HEK293T (cell line): ENCODE results near the gene SNX21.

Experiments used
- CTCF ChIA-PET: fragments of 350-600 bp; formaldehyde crosslinking; extraction: SDS; loops from one replicate; lab custom pipeline; 2021; ENCODE audit warnings: antibody characterized with exemption, inconsistent platforms; lab: Yijun Ruan, JAX
- POLR2A ChIA-PET: fragments of 350-600 bp; formaldehyde crosslinking; extraction: SDS; loops from one replicate; lab custom pipeline; 2020; ENCODE audit warnings: antibody characterized with exemption, inconsistent platforms; lab: Yijun Ruan, JAX
- DNase-seq: peaks from one replicate; pipeline ENCODE4 v3.0.0; 2012; ENCODE audit warnings: mixed read lengths; ENCODE audit errors: extremely low spot score
- ARNT ChIP-seq: fragments of 450-650 bp; IDR thresholded peaks from 2 replicates; pipeline ENCODE4 v1.6.1; 2017; ENCODE audit warnings: mild to moderate bottlenecking
- BHLHE40 ChIP-seq: fragments of 450-650 bp; IDR thresholded peaks from 2 replicates; pipeline ENCODE4 v1.6.1; 2016; ENCODE audit warnings: mild to moderate bottlenecking, moderate library complexity, borderline replicate concordance
- CTBP1 ChIP-seq: fragments of 450-650 bp; IDR thresholded peaks from 2 replicates; pipeline ENCODE4 v1.6.1; 2016; ENCODE audit warnings: borderline replicate concordance
- ELF4 ChIP-seq: fragments of 450-650 bp; IDR thresholded peaks from 2 replicates; pipeline ENCODE4 v1.6.1; 2017; ENCODE audit warnings: antibody characterized with exemption
- FOXA1 ChIP-seq: fragments of 450-650 bp; IDR thresholded peaks from 2 replicates; pipeline ENCODE4 v1.6.1; 2016; ENCODE audit warnings: mild to moderate bottlenecking
- FOXK2 ChIP-seq: fragments of 450-650 bp; IDR thresholded peaks from 2 replicates; pipeline ENCODE4 v1.6.1; 2016; ENCODE audit warnings: mild to moderate bottlenecking
- FOXM1 ChIP-seq: fragments of 450-650 bp; IDR thresholded peaks from 2 replicates; pipeline ENCODE4 v1.6.1; 2017; ENCODE audit warnings: mild to moderate bottlenecking, borderline replicate concordance
- HDGF ChIP-seq: fragments of 450-650 bp; IDR thresholded peaks from 2 replicates; pipeline ENCODE4 v1.6.1; 2017; ENCODE audit warnings: antibody characterized with exemption, borderline replicate concordance
- L3MBTL2 ChIP-seq: fragments of 450-650 bp; conservative IDR thresholded peaks from 2 replicates; pipeline ENCODE4 v1.6.1; 2016; ENCODE audit warnings: mild to moderate bottlenecking
- LEF1 ChIP-seq: fragments of 450-650 bp; IDR thresholded peaks from 2 replicates; pipeline ENCODE4 v1.6.1; 2017; ENCODE audit warnings: mild to moderate bottlenecking, borderline replicate concordance
- NFRKB ChIP-seq: fragments of 450-650 bp; IDR thresholded peaks from 2 replicates; pipeline ENCODE4 v1.6.1; 2016; ENCODE audit warnings: mild to moderate bottlenecking, moderate library complexity
- SP1 ChIP-seq: fragments of 450-650 bp; IDR thresholded peaks from 2 replicates; pipeline ENCODE4 v1.6.1; 2017
- SUZ12 ChIP-seq: fragments of 450-650 bp; IDR thresholded peaks from 2 replicates; pipeline ENCODE4 v1.6.1; 2016; ENCODE audit warnings: mild to moderate bottlenecking
- TARDBP ChIP-seq: fragments of 450-650 bp; IDR thresholded peaks from 2 replicates; pipeline ENCODE4 v1.6.1; 2016
- ZNF384 ChIP-seq: fragments of 450-650 bp; IDR thresholded peaks from 2 replicates; pipeline ENCODE4 v1.6.1; 2016
- TF ChIP-seq, protein P1 (sequence below): fragments of 450-650 bp; IDR thresholded peaks from 2 replicates; pipeline ENCODE4 v1.6.1; 2016

SNX21 gene

DNA sequence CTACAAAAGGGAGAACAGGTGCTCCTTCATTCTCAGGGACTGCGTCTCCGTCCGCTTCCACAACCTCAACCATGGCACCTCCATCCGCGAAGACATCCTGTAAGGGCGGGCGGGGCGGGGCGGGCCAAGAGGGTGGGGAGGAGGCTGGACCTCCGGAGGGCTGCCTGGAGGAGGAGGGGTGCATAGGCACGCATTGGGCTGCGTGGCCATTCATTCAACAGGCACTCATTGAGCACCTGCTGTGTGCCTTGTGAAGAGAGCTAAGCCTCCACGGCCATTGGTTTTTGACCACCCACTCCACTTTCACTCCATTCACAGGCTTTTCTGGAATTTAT, 24.2 kb downstream of the SNX21 start:
- peak; percentile 70 for DNase-seq
- CTCF ChIA-PET = no interaction called here
- no peak for TF ChIP-seq SP1
- POLR2A ChIA-PET = interaction anchor here (0.9 to 2.9 kb wide), 7 partner anchors 21 to 77 kb away, joined by 3 to 9 read pairs (median 6); partner anchors contain the start of genes PCIF1, SNX21 and ZSWIM1

DNA sequence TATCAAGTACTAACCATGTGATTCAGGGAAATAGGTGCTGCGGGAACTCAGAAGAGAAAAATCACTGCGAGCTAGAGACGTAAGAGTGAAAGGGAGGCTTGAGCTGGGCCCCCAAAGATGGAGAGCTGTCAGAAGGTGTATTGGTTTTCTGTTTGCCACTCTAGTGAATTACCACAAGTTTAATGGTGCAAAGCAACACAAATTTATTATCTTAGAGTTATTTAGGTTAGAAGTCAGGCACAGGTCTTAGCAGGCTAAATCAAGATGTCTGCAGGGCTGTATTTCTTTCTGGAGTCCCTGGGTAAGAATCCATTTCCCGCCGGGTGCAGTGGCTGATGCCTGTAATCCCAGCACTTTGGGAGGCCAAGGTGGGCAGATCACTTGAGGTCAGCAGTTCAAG, 26.3 kb downstream of the SNX21 start:
- TF ChIP-seq CTBP1 = no peak
- TF ChIP-seq LEF1 = no peak
- no peak for TF ChIP-seq ZNF384
- no peak for TF ChIP-seq FOXK2
- TF ChIP-seq ARNT = no peak
- POLR2A ChIA-PET = interaction anchor here (2.1 kb wide), 1 partner anchor 27 kb away, joined by 6 read pairs; the partner anchor contains the start of gene SNX21
- CTCF ChIA-PET = no interaction called here
- no peak for DNase-seq

DNA sequence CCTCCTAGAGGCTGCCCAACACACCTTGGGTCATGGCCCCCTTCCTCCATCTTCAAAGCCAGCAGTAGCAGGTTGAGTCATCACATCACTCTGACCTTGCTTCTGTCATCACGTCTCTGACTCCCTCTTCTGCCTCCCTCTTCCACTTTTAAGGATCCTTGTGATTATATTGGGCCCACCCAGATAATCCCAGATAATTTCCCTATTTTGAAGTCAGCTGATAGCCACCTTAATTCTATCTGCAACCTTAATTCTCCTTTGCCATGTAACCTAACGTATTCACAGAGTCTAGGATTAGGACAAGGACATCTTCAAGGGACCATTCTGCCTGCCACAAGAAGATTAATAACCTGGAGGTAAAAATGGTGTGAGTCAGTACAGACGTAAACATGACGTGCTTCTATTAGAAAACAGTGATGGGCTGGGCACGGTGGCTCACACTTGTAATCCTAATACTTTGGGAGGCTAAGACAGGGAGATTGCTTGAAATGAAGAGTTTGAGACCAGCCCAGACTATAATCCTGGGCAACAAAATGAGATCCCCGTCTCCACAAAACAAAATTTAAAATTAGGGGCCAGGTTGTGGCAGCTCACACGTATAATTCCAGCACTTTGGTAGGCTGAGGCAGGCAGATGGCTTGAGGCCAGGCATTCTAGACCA, 27.1 kb downstream of the SNX21 start:
- CTCF ChIA-PET = no interaction called here
- DNase-seq = no peak
- POLR2A ChIA-PET = interaction anchor here (0.8 to 1.1 kb wide), 2 partner anchors 27 to 88 kb away, joined by 3 read pairs; partner anchors contain the start of gene SNX21
- TF ChIP-seq ZNF384 = no peak
- TF ChIP-seq, protein P1, sequence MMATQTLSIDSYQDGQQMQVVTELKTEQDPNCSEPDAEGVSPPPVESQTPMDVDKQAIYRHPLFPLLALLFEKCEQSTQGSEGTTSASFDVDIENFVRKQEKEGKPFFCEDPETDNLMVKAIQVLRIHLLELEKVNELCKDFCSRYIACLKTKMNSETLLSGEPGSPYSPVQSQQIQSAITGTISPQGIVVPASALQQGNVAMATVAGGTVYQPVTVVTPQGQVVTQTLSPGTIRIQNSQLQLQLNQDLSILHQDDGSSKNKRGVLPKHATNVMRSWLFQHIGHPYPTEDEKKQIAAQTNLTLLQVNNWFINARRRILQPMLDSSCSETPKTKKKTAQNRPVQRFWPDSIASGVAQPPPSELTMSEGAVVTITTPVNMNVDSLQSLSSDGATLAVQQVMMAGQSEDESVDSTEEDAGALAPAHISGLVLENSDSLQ = peak; percentile 53; the same call in 1 of the 2 replicates

DNA sequence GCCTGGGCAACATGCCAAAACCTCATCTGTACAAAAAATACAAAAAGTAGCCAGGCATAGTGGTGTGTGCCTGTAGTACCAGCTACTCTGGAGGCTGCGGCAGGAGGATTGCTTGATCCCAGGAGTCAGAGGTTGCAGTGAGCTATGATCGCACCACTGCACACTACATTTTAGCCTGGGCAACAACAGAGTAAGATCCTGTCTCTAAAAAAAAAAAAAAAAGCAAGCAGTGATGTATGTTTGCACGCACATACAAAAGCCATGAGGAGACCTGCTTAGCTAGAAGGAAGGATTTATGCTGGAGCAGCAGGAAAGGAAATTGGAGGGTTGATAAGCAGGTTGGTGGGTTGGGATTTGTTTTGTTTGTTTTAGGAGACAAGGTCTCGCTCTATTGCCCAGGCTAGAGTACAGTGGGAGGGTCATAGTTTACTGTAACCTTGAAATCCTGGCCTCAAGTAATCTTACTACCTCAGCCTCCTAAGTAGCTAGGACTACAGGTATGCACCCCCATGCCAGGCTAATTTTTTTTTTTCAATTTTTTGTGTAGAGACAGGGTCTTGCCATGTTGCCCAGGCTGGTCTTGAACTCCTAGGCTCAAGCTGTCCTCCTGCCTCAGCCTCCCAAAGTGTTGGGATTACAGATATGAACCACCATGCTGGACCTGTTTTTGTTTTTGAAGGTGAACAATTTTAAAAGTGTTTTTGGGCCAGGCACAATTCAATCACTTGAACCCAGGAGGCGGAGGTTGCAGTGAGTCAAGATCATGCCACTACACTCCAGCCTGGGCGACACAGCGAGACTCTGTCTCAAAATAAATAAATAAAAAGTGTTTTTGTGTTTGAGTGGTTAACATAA, 27.8 kb downstream of the SNX21 start:
- CTCF ChIA-PET = no interaction called here
- DNase-seq = no peak
- TF ChIP-seq ELF4 = no peak
- TF ChIP-seq FOXA1 = no peak
- TF ChIP-seq L3MBTL2 = no peak
- no peak for TF ChIP-seq HDGF
- no peak for TF ChIP-seq SUZ12
- TF ChIP-seq ZNF384 = no peak
- no peak for TF ChIP-seq CTBP1
- no peak for TF ChIP-seq BHLHE40
- TF ChIP-seq, protein P1 = no peak
- TF ChIP-seq LEF1 = no peak
- TF ChIP-seq FOXK2 = no peak
- no peak for TF ChIP-seq FOXM1
- POLR2A ChIA-PET = interaction anchor here (0.8 to 1.1 kb wide), 2 partner anchors 28 to 87 kb away, joined by 3 read pairs; partner anchors contain the start of gene SNX21

DNA sequence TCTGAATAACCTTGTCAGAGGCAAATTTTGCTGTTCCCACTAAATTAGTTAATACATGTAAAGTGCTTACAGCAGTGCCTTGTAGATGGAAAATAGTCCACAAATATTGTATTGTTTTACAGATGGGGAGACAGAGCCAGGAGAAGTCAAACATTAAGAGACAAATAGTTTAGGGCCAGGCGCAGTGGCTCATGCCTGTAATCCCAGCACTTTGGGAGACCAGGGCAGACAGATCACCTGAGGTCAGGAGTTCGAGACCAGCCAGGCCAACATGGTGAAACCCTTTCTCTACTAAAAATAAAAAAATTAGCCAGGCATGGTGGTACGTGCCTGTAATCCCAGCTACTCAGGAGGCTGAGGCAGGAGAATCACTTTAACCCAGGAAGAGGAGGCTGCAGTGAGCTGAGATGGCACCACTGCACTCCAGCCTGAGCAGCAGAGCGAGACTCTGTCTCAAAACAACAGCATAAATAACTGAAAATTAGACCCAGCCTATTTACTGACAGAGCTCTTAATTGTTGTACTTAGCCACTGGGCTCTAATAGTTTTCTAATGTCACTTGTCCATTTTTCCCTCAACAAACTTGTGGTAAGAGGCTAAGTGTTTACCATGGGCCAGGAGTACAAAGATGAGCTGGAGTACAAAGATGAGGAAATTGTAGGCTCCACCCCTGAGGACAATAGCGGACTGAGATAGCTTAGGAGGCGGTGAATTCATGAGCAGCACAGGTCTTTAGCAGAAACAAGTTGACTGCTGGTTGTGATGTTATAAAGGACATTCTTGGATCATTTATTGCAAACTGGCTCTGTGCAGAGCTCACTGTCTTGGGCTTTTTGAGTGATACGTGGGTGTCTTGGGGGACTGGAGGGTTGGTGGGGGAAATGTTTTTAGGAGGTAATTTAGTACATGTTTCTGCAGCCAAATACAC, 30.2 kb downstream of the SNX21 start:
- no peak for DNase-seq
- TF ChIP-seq CTBP1 (no peak), ARNT (no peak)
- ChIA-PET CTCF (no interaction called here), POLR2A (interaction anchor here (0.9 kb wide), 1 partner anchor 17 kb away, joined by 3 read pairs; the partner anchor contains the start of gene ZSWIM1)

DNA sequence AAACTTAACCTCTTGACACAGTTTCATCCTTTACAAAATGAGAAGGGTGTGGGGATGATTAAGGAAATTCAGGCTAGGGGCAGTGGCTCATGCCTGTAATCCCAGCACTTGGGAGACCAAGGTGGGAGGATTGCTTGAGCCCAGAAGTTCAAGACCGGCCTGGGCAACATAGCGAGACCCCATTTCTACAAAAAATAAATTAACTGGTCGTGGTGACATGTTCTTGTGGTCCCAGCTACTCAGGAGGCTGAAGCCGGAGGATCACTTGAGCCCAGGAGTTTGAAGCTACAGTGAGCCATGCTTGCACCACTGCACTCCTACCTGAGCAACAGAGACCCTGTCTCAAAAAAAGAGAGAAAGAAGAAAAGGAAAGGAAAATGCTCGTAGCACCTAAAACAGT, 32.9 kb downstream of the SNX21 start:
- no peak for TF ChIP-seq TARDBP
- no peak for TF ChIP-seq BHLHE40
- TF ChIP-seq SP1 = no peak
- no peak for TF ChIP-seq NFRKB
- TF ChIP-seq ELF4 = no peak
- no peak for TF ChIP-seq FOXA1
- no peak for TF ChIP-seq SUZ12
- no peak for TF ChIP-seq ZNF384
- TF ChIP-seq FOXK2 = no peak
- no peak for TF ChIP-seq LEF1
- no peak for TF ChIP-seq ARNT
- no peak for TF ChIP-seq HDGF
- TF ChIP-seq, protein P1 = no peak
- no peak for TF ChIP-seq FOXM1
- no peak for DNase-seq
- ChIA-PET POLR2A (interaction anchor here (1.2 kb wide), 1 partner anchor 15 kb away, joined by 8 read pairs; the partner anchor contains the start of gene ZSWIM1), CTCF (no interaction called here)
